LNCAP (cell line): Measurements from ENCODE around the gene CYP27B1.

ENCODE experiments used
- TF ChIP-seq, protein P1 (sequence below): fragments of 450-650 bp; IDR thresholded peaks from 2 replicates; pipeline ENCODE4 v1.5.1; 2017; ENCODE audit warnings: mild to moderate bottlenecking

The CYP27B1 gene

DNA sequence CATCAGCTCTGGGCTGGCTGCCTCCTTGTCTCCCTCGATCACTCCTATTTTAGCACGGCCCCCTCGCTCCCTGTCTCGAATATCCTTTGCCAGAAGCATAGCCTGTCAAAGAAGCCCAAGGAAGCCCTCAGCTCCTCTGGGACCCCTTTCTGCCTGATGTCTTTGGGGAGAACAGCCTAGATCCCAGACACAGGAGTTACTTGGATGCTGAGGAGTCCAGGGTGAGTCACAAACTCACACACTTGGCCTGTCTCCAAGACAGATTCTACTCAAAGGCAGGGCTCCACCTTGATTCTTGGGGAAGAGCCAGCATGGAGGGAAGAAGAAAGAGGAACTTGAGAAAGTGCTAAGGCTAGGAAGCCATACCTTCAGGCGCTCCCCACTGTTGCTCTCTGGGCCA, 43.6 kb upstream of the CYP27B1 start:
- TF ChIP-seq, protein P1, sequence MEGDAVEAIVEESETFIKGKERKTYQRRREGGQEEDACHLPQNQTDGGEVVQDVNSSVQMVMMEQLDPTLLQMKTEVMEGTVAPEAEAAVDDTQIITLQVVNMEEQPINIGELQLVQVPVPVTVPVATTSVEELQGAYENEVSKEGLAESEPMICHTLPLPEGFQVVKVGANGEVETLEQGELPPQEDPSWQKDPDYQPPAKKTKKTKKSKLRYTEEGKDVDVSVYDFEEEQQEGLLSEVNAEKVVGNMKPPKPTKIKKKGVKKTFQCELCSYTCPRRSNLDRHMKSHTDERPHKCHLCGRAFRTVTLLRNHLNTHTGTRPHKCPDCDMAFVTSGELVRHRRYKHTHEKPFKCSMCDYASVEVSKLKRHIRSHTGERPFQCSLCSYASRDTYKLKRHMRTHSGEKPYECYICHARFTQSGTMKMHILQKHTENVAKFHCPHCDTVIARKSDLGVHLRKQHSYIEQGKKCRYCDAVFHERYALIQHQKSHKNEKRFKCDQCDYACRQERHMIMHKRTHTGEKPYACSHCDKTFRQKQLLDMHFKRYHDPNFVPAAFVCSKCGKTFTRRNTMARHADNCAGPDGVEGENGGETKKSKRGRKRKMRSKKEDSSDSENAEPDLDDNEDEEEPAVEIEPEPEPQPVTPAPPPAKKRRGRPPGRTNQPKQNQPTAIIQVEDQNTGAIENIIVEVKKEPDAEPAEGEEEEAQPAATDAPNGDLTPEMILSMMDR, result no peak

DNA sequence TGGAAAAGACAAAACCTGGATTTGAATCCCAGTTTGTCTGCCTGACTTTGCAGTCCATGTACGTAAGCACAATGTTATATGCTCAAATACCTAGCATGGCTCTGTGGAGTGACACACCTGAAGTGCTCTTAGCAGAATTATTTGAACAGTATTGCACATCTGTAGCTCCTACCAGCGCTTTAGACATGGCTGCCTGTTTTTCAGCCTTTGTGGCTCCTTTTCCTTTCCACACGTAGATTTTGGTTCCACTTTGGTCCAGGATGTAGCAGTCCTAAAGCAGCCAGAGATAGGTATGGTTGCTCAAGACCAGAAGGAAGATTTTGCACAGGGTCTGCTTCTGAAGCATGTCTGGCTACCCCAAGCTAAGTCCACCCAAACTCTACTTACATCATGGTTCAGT, 42.5 kb upstream of the CYP27B1 start:
- TF ChIP-seq, protein P1, result no peak

DNA sequence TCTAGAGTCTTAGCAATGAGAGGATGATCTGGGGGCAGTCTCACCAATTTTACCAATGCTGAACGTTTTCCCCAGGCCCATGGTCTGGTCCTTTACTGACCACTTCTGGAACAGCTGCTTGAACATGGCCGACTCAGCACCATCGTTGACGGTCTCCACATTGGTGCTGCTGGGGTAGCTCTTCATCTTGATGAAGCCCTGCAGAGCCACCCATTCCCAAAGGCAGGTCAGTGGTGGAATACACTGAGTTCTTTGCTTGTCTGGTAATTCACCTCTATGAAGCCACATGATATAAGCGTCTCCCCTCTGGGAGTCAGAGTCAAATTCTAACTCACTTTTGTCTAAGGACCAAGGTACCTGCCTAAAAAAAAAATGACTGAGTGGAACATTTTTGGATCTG, 41.5 kb upstream of the CYP27B1 start:
- TF ChIP-seq, protein P1, result no peak

DNA sequence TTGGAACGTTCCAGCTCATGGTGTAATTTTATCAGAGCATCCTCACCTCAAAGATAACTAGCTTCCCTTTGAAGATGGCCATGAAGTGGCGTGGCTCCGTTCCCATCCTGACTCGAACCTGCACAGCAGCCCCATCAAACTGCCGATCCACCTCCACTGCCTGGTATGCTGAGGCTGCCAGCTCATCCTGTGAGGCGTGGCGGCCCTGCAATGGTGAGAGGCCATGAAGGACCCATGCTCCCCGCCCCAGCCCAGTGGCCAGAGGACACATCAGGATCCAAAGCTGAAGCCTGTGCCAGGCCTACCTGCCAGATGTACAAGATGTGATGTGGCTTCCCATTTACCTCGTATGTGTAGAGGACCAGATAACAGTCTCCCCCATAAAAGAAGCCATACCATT, 40.4 kb upstream of the CYP27B1 start:
- TF ChIP-seq, protein P1, result no peak

DNA sequence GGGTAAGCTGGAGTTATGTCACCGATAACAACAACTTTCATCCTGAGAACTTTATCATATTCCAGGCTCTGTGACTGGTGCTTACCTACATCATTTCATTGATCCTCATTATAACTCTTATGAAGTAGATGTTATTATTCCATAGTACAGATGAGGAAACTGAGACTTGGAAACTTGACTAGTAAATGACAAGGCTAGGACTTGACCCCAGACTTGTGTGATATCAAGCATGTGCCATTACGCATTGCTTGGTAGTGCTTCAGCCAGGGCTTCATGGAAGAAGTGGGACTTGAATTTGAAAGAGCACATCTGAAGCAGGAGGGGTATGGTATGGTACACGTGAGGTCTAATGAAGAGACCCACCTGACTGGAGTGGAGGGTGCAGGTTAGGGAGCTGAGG, 39.8 kb upstream of the CYP27B1 start:
- TF ChIP-seq, protein P1, result no peak

DNA sequence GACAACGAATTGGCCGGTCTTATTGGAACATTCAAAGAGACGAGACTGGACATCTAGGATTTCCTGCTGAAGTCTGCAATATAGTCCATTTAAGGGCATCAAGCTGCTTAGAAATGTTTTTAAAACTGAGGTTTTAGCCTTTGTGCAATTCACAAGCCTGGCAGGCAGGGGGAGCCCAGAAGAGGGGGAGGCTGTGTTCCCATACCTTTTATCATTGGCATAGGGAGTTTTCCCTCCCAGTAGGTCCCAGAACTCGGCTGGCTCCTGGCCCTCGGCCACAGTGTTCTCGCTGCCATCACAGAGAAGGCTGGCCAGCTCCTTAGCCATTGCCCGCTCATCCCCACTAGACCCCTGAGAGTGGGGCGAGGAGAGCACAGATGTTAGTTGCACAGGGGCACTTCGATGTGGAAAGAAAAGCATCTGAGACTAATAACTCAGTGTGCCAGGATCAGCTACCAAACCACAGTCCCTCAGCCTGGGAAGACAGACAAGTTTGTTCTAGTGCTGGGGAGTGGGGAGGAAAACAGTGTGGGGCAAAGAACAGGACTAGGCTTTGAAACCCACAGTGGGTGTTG, 36.5 kb upstream of the CYP27B1 start:
- TF ChIP-seq, protein P1, result peak; percentile 81

DNA sequence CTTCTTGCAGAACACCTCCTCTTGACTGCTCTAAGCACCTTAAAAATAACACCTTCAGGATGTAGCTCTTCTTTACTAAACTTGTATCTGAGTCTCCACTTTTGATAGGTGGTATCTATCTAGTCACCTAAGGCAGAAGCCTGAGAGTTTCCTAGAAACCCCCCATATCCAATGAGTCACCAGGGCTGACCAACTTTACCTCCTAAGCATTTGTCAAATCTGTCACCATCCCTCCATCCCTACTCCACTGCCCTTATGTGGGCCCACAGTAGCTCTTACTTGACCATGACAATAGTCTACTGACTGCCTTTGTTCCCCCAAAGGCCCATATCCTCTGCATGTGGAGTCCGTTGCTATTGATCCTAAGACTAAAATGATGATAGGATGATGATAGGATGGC, 35.7 kb upstream of the CYP27B1 start:
- TF ChIP-seq, protein P1, result no peak

DNA sequence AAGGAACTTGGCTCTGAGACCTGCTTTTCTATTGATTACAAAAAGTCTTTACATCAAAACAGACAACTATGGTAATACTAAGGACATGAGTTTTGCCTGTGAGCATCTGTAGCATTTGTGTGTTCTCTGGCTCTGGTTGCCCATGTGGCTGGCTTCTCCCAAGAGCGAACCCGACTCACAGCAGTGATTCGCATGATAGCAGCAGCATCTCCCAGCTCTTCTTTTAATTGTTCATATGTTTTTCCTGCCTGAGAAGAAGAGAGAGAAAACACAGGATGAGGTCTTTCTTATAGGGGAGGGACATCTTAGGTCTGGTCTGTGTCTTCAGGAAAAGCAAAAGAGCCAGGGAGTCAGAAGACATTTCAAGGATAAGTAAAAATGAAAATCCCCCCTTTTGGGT, 34.1 kb upstream of the CYP27B1 start:
- TF ChIP-seq, protein P1, result no peak
